ENCODE measurements around the gene PPM1G.

- TF ChIP-seq, protein P1, sequence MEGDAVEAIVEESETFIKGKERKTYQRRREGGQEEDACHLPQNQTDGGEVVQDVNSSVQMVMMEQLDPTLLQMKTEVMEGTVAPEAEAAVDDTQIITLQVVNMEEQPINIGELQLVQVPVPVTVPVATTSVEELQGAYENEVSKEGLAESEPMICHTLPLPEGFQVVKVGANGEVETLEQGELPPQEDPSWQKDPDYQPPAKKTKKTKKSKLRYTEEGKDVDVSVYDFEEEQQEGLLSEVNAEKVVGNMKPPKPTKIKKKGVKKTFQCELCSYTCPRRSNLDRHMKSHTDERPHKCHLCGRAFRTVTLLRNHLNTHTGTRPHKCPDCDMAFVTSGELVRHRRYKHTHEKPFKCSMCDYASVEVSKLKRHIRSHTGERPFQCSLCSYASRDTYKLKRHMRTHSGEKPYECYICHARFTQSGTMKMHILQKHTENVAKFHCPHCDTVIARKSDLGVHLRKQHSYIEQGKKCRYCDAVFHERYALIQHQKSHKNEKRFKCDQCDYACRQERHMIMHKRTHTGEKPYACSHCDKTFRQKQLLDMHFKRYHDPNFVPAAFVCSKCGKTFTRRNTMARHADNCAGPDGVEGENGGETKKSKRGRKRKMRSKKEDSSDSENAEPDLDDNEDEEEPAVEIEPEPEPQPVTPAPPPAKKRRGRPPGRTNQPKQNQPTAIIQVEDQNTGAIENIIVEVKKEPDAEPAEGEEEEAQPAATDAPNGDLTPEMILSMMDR (IDR thresholded peaks at IDR 0.05; ENCODE audit: low read depth, low read length), result no peak
- TF ChIP-seq POLR2A (IDR thresholded peaks at IDR 0.05; ENCODE audit: extremely low read depth, insufficient read length), result no peak
Observed at GRCh38 chr2:27441958-27442919, 32.8 kb upstream of the PPM1G start, which contains the start of gene KRTCAP3.

Measured in NB4 (cell line).